ENCODE results near the gene MAP1LC3C. TPM values are rescaled to one million over a fixed set of nuclear protein-coding genes. Genes with fewer than 3 reads are reported as not detected.

The MAP1LC3C gene
- total and polyA plus RNA-seq, 9 of the 15 experiments (the other 6 are each of a cell fraction or from before 2014, with no cell fraction given): not detected

- TF ChIP-seq ZNF12 (CRISPR knock-in tag; IDR thresholded peaks at IDR 0.05) (0 out of 2 replicates have a peak, but pooled peaks have one; percentile 17), CC2D1A (IDR thresholded peaks at IDR 0.05) (0 out of 2 replicates have a peak, but pooled peaks have one; percentile 27), CTCF (IDR thresholded peaks at IDR 0.05 in 2 of 3, conservative IDR thresholded peaks at IDR 0.05 in 1 of 3; ENCODE audit: insufficient read depth in 2 of 3, low read depth in 1 of 3, low read length in 3 of 3) (peak; percentile 61 to 78 (median 73)), CGGBP1 (CRISPR knock-in tag; IDR thresholded peaks at IDR 0.05) (no peak), TFAP4 (CRISPR knock-in tag; IDR thresholded peaks at IDR 0.05; ENCODE audit: borderline replicate concordance) (peak; percentile 89), STAG1 (CRISPR knock-in tag; IDR thresholded peaks at IDR 0.05; ENCODE audit: borderline replicate concordance) (peak; percentile 33; the same call in 1 of the 2 replicates), MTA2 (IDR thresholded peaks at IDR 0.05; ENCODE audit: low read depth) (no peak), POU5F1 (IDR thresholded peaks at IDR 0.05; ENCODE audit: borderline replicate concordance, low read depth, low read length, partially characterized antibody) (no peak), MIER1 (IDR thresholded peaks at IDR 0.05; ENCODE audit: low read depth) (no peak), ZBTB26 (CRISPR knock-in tag; IDR thresholded peaks at IDR 0.05) (no peak), SMC3 (conservative IDR thresholded peaks at IDR 0.05; ENCODE audit: insufficient read depth, low read depth, low read length) (peak; percentile 45)
These were observed 41.0 kb downstream of the MAP1LC3C start, which contains the start of gene BECN2 (continued) for GRCh38 chr1:241957692-241958494.
